Stimulated activated naive B cell treated with anti-CD40 and anti-IgM and Interleukin-4, amounts not matched to agents 10 μg/mL and 1 μg/mL and 100 μg/mL, for 72 hours (primary cell): ENCODE results near the gene MT1HL1.

Experiments
- ATAC-seq, 2 donors: fragments of 150-1000 bp; cut with Tn5 transposase; replicated peaks; 2 replicates each; pipeline ENCODE4 v1.10.0; 2021; ENCODE audit warnings: moderate library complexity in 1 of 2
- DNase-seq: peaks from one replicate; pipeline ENCODE4 v3.0.0; 2021
- H3K27ac Mint-ChIP-seq: one replicate; pipeline ENCODE4 v1.8.0; 2022; ENCODE audit warnings: mild to moderate bottlenecking, mixed read lengths
- H3K27me3 Mint-ChIP-seq, 2 donors: one replicate each; pipeline ENCODE4 v1.8.0; 2022; ENCODE audit warnings: mixed read lengths in 2 of 2
- H3K36me3 Mint-ChIP-seq, 2 donors: one replicate each; pipeline ENCODE4 v1.8.0; 2022; ENCODE audit warnings: mixed read lengths in 2 of 2, mild to moderate bottlenecking in 1 of 2
- H3K4me1 Mint-ChIP-seq, 2 donors: one replicate each; pipeline ENCODE4 v1.8.0; 2022; ENCODE audit warnings: mixed read lengths in 2 of 2, mild to moderate bottlenecking in 1 of 2
- H3K4me3 Mint-ChIP-seq, 2 donors: one replicate each; pipeline ENCODE4 v1.8.0; 2022; ENCODE audit warnings: mild to moderate bottlenecking in 2 of 2, mixed read lengths in 2 of 2, moderate library complexity in 1 of 2
- H3K9me3 Mint-ChIP-seq, 2 donors: one replicate each; pipeline ENCODE4 v1.8.0; 2022; ENCODE audit warnings: mixed read lengths in 2 of 2, mild to moderate bottlenecking in 1 of 2

The MT1HL1 gene

DNA sequence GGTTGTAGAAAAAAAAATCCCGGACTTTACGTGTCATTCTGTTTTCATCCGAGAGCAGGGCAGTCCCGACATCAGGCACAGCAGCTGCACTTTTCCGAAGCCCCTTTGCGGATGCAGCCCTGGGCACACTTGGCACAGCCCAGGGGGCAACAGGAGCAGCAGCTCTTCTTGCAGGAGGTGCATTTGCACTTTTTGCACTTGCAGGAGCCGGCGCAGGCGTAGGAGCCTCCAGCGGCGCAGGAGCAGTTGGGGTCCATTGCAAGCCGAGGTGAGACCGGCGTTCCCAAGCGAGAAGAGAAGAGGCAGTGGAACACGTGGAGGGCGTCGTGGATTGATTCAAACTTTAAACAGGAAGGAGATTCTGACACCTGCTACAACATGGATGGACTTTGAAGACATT lies at the start of gene MT1HL1:
MT1HL1 (minus strand) TSS at position 326 of the 400 bp plus-strand sequence; CDS start at position 257, 69 bp downstream.
- Mint-ChIP-seq H3K4me3 (no peak within 1 kb of the TSS), H3K9me3 (no peaks in the 10 kb centered on the region), H3K27me3 (peaks cover 0 to 6% of the 10 kb centered on the region in 2 donors), H3K27ac (no peak within 1 kb of the TSS), H3K36me3 (no peaks in the 10 kb centered on the region), H3K4me1 (no peaks in the 10 kb centered on the region)
- no peak for DNase-seq
- no peak for ATAC-seq

DNA sequence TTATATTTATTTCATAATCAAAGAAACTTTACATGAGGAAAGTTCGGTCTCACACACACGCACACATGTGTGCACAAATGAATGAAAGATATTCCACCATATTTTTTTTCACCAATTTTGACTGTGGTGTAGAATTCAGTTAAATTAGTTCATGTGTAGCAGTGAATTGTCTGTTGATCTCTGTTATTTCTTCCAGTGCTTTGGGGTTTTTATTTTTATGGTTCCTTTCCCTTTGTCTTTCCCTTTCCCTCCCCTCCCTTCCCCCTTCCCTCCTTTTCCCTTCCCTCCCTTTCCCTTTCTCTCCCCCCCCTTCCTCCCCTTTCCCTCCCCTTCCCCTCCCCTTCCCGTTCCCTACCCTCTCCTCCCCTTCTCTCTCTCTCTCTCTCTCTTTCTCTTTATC lies 46.7 kb upstream of the MT1HL1 start:
- H3K27ac Mint-ChIP-seq = no peak overlapping the region
- H3K9me3 Mint-ChIP-seq = no peaks in the 10 kb centered on the region
- H3K4me3 Mint-ChIP-seq = no peak overlapping the region
- no peaks in the 10 kb centered on the region for H3K36me3 Mint-ChIP-seq
- ATAC-seq (no peak), DNase-seq (no peak)
- H3K27me3 Mint-ChIP-seq = peaks cover 6 to 20% of the 10 kb centered on the region in 2 donors
- H3K4me1 Mint-ChIP-seq = no peaks in the 10 kb centered on the region

DNA sequence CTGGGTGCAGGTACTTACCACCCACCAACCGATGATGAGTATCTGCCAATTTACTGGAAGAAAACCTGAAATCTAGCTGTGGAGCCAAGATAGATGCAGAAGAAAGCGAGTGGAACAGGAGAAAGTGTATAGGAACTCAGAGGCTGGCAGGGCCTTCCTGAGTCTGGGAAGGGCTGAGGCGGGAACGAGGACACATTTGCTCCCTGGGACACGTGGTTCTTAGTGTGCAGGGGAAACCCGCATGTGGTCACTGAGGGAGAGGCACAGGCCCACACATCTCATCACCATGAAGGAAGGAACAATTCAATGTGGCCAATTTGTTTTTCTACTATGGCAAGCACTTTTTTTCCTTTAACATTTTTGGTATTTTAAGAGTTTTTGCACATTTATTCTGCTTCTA lies 45.9 kb upstream of the MT1HL1 start:
- Mint-ChIP-seq H3K36me3 (no peaks in the 10 kb centered on the region), H3K27me3 (peaks cover 9 to 21% of the 10 kb centered on the region in 2 donors), H3K9me3 (no peaks in the 10 kb centered on the region), H3K27ac (no peak overlapping the region), H3K4me3 (no peak overlapping the region), H3K4me1 (no peaks in the 10 kb centered on the region)
- ATAC-seq = no peak
- no peak for DNase-seq

DNA sequence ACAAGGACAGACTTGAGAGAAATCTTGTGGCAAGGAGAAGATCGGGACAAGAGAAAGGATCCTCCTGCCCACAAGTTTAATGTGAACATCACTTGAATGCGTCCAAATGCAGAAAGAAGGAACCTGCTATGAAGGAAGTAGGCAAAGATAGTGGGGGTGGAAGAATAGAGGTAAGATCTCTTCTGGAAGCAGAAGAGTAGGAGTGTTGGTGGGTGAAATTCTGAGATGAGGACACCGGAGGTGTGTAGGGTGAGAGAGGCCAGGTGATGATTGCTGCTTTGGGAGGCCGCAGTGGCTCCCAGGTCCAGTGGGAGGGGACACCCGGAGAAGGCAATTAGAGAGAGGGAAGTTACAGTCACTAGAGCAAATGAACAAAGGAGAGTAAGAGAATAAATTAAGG lies 44.6 kb upstream of the MT1HL1 start:
- Mint-ChIP-seq H3K4me3 (no peak overlapping the region), H3K9me3 (no peaks in the 10 kb centered on the region), H3K4me1 (no peaks in the 10 kb centered on the region), H3K27ac (no peak overlapping the region), H3K27me3 (peaks cover 14 to 20% of the 10 kb centered on the region in 2 donors), H3K36me3 (no peaks in the 10 kb centered on the region)
- DNase-seq (no peak), ATAC-seq (no peak)

DNA sequence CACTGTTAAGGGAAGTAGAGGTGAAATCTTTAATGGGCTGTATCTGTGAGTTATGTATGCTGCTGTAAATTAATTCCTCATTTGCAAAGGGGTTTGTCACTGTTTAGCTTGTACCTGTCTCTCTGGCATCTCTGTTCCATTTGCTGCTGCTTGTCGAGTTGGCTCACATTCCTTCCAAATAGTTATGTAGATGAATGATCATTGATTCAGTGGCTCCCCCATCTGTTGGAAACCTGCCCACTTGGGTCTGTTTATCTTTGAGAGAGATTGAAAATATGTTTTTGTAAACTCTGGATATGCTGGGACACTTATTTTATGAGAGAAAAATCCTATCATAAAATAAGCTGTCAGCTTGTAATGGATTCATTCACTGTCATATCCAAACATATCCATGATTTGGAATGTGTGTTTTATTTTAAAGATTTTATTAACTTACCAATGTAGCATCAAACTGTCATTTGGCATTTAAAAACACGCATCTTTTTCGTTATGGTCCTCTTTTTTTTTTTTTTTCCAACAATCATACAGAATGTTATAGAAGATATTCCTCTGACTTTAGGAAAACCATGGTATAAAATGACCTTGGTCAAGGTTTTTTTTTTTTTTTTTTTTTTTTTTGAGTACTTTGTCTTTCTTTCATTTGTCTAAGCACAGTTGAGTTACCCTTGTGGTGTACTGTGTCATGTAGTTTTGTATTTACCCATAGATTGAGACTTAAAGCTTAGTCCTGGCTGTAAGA lies 41.2 kb upstream of the MT1HL1 start:
- Mint-ChIP-seq H3K4me3 (no peak overlapping the region), H3K36me3 (no peaks in the 10 kb centered on the region), H3K27me3 (peaks cover 38 to 39% of the 10 kb centered on the region in 2 donors), H3K27ac (no peak overlapping the region), H3K9me3 (no peaks in the 10 kb centered on the region), H3K4me1 (peaks cover 6 to 14% of the 10 kb centered on the region in 2 donors)
- no peak for ATAC-seq
- DNase-seq = no peak

DNA sequence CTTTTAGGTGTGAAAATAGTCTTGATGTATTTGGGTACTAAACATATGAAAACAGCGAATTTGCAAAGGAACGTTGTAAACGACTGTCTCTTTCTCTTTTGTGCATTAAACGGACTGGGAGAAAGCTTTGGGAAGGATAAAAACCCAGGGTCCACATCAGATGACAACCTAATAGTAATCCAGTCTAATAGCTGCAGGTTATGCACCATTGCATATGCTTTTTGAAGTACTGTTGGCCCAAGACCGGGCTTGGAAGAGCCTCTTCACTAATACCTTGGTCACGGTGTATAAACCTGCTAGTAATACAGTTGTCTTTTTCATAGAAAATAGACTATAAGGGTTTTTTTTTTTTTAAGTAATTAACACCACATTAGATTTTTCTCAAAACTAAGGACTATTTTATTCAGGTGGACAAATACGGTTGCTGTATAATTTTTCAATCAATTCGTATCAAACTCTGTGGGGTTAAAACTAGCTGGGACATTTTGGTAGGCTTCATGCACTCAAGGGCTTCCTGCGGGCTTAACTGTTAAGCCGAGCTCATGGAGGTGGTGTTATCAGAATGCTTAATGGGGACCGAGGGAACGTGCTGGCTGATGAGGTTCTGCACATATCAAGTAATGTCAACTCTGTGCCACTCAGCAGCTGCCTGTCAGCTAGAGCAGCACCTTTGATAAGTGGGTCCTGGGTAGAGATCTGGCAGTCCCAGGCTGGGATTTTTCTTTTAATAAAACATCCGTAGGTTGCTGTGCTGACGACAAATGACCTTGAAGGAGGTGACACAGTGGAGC lies 39.8 kb upstream of the MT1HL1 start:
- H3K4me3 Mint-ChIP-seq = no peak overlapping the region
- H3K9me3 Mint-ChIP-seq = no peaks in the 10 kb centered on the region
- H3K27ac Mint-ChIP-seq = no peak overlapping the region
- DNase-seq (no peak), ATAC-seq (no peak)
- peaks cover 6 to 14% of the 10 kb centered on the region in 2 donors for H3K4me1 Mint-ChIP-seq
- H3K36me3 Mint-ChIP-seq = no peaks in the 10 kb centered on the region
- peaks cover 37 to 40% of the 10 kb centered on the region in 2 donors for H3K27me3 Mint-ChIP-seq

DNA sequence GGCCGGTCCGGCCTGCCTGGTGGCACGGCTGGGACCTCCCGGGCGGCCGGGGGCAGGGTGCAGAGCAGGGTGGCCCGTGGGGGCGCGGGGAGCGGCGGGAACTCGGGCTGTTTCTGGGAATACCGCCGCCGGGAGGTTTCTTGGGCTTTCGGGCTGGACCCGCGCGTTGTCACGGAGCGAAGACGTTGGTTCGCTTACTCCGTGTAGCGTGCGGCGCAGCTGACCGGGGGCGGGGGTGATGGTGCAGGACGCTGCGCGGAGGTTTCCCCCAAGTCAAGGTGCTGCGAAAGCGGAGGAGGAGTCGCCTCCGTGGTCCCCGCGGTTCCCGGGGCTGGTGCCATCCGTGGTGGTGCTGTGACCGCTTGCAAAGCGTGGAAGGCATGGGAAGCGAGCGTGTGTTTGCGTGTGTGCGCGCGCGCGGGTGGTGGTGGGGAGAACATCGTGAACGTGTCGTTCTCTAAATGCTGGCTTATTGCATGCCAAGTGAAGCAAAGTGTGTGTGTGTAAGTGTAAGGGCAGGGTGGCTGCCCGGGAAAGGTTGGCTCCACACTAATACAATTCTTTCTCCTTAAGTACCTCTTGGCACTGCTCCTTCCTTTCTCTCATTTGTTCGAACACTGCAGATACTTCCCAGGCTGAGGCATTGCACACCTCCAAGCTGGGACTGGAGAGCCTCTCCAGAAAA lies 38.8 kb upstream of the MT1HL1 start:
- no peaks in the 10 kb centered on the region for H3K9me3 Mint-ChIP-seq
- H3K27ac Mint-ChIP-seq = no peak overlapping the region
- DNase-seq (no peak), ATAC-seq (no peak)
- H3K4me3 Mint-ChIP-seq = peak overlapping the region; percentile 5 to 16
- H3K4me1 Mint-ChIP-seq = peaks cover 6 to 14% of the 10 kb centered on the region in 2 donors
- H3K27me3 Mint-ChIP-seq = peaks cover 37 to 40% of the 10 kb centered on the region in 2 donors
- H3K36me3 Mint-ChIP-seq = no peaks in the 10 kb centered on the region

DNA sequence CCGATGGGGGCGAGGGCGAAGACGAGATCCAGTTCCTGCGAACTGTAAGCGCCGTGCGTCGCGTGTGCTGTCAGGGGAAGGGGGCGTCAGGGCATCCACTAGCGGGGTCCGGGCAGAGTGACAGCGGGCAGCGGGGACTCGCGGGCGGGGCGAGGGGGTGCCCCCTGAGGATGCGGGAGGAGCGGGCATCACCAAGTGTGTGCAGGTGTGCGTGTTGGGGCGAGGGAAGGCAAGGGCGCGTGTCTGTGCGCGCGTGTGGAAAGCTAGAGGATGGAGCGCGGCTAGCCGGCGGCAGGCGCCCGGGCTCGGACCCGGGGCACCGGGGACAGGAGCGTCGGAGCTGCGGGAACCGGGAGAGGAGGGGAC lies 38.3 kb upstream of the MT1HL1 start:
- H3K9me3 Mint-ChIP-seq = no peaks in the 10 kb centered on the region
- ATAC-seq (no peak), DNase-seq (no peak)
- no peak overlapping the region for H3K4me3 Mint-ChIP-seq
- H3K4me1 Mint-ChIP-seq = peaks cover 6 to 14% of the 10 kb centered on the region in 2 donors
- no peaks in the 10 kb centered on the region for H3K36me3 Mint-ChIP-seq
- peaks cover 37 to 40% of the 10 kb centered on the region in 2 donors for H3K27me3 Mint-ChIP-seq
- no peak overlapping the region for H3K27ac Mint-ChIP-seq

DNA sequence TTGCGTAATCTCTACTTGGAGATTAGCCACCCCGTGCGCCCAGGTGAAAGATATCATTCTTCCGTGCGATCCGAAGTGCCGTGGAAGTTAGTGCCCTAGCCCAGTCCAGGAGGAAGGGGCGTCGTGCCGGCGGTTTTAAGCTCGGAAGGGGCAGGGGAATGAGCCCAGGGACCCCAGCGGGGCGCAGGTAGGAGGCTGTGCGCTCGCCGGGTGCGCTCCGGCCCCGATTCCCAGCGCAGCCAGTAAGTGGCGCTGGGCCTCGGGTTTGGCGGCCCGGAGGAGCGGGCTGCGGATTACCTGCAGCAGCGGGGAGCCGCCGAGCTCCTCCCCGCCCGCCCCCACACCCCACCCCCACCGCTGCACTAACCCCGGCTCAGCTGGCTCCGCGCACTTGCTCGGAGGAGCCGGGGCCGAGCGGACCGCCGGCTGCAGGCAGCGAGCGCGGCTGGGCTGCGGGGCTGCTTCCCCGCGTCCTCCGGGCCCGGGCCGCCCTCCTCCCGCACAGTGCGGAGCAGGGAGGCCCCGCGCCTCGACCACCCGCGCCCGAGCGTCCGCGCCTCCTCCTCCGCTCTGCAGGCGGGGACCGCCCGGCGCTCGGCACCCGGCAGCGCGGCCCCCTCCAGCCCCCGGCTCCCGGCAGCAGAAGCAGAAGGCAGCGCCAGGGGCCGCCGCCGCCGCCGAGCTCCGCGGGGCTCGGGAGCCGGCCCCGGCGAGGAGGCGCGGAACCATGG lies 37.7 kb upstream of the MT1HL1 start, which contains the start of gene RYR2:
RYR2 (plus strand) TSS at position 390 of the 731 bp plus-strand sequence; CDS start at position 728, 338 bp downstream.
- peak within 1 kb of the TSS; percentile 32 to 43 for H3K4me3 Mint-ChIP-seq
- DNase-seq (no peak), ATAC-seq (no peak)
- peaks cover 6 to 14% of the 10 kb centered on the region in 2 donors for H3K4me1 Mint-ChIP-seq
- H3K27me3 Mint-ChIP-seq = peaks cover 37 to 40% of the 10 kb centered on the region in 2 donors
- H3K27ac Mint-ChIP-seq = peak within 1 kb of the TSS; percentile 86
- H3K36me3 Mint-ChIP-seq = no peaks in the 10 kb centered on the region
- no peaks in the 10 kb centered on the region for H3K9me3 Mint-ChIP-seq

DNA sequence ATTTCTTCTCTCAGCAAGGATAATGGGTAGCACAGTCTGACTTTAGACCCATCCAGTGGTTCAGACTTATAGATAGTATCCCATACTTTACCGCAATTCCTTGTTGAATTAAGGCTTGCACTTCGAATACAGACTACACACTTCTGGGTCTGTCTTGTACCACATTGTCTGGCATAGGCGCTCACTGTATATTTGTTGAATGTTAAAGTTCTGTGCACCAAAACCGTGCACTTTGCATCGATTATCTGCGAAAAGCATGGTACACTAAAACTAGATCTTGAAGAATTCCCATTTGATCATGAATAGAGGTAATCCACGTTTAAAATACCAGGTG lies 37.2 kb upstream of the MT1HL1 start:
- Mint-ChIP-seq H3K4me3 (peak overlapping the region; percentile 32 to 43), H3K27me3 (peaks cover 37 to 40% of the 10 kb centered on the region in 2 donors), H3K9me3 (no peaks in the 10 kb centered on the region)

DNA sequence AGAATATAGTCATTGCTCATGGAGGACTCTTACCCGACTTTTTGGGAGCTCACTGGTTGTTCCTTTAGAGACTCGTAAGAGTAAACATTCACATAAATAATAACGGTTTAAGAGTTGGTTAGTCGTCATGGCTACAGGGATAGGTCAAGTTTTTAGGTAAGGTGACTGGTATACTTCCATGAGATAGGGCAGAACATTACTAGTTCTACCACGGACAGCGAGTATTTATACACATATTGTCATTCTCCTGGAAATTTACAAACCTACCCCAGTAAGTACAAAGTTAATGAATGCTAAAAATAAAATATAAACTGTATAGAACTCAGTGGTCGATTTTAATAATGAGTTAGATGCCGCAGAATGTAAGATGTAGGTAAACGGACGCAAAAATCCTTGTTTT lies 36.6 kb upstream of the MT1HL1 start:
- ATAC-seq (no peak), DNase-seq (no peak)
- peaks cover 6 to 14% of the 10 kb centered on the region in 2 donors for H3K4me1 Mint-ChIP-seq
- no peaks in the 10 kb centered on the region for H3K9me3 Mint-ChIP-seq
- no peaks in the 10 kb centered on the region for H3K36me3 Mint-ChIP-seq
- no peak overlapping the region for H3K4me3 Mint-ChIP-seq
- H3K27ac Mint-ChIP-seq = no peak overlapping the region
- peaks cover 37 to 40% of the 10 kb centered on the region in 2 donors for H3K27me3 Mint-ChIP-seq

More for the DNA sequence above, 37.2 kb upstream of the MT1HL1 start:
- DNase-seq = no peak
- H3K27ac Mint-ChIP-seq = peak overlapping the region; percentile 86
- H3K36me3 Mint-ChIP-seq = no peaks in the 10 kb centered on the region
- peaks cover 6 to 14% of the 10 kb centered on the region in 2 donors for H3K4me1 Mint-ChIP-seq
- no peak for ATAC-seq

DNA sequence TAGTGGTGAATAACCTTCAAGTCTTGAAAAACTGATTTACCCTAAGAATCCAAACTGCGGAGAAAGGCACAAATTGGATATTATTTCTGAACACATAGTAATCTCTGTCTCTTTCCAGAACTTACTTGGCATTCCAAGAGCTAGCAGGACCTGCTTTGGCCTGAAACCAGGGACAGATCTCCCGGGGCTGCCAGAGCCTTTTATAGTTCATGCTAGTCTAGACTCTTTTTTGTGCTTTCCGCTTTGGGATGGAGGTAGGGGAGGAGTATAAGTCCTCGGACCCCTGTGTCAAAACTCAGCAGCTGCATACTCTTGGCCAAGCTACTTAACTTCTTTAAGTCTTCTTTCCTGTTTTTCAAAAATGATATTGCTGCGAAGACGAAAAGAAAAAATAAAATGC lies 34.0 kb upstream of the MT1HL1 start:
- Mint-ChIP-seq H3K9me3 (no peaks in the 10 kb centered on the region), H3K4me1 (peaks cover 3 to 9% of the 10 kb centered on the region in 2 donors), H3K4me3 (no peak overlapping the region), H3K36me3 (no peaks in the 10 kb centered on the region), H3K27me3 (peaks cover 24 to 26% of the 10 kb centered on the region in 2 donors), H3K27ac (no peak overlapping the region)
- ATAC-seq = no peak
- DNase-seq = no peak

DNA sequence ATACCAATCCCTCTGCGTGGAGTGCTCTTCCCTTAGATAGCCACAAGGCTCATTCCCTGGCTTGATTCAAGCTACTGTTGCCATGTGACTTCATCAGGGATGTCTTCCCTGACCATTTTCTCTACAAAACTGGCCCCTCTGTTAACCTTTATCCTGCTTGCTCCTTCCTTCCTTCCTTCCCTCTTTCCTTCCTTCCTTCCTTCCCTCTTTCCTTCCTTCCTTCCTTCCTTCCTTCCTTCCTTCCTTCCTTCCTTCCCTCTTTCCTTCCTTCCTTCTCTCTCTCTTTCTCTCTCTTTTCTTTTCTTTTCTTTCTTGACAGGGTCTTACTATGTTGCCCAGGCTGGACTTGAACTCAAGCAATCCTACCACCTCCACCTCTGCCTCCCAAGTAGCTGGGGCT lies 31.5 kb upstream of the MT1HL1 start:
- H3K4me3 Mint-ChIP-seq = no peak overlapping the region
- DNase-seq = no peak

DNA sequence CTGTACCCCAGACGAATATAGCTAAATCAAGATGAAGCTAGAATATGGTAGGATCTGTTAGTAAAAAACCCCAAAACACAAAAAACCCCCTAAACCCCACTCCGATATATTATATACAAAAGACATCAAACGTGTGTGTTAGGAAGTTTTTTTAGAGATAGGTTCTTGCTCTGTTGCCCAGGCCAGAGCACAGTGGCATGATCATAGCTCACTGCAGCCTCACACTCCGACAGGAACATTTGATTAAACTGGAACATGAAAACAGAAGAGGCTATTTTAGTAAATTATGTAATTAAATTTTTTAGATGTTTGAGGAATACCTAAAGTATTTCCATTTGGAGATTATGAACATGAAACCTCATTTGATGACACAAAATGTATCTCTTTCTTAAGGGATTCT lies 29.6 kb upstream of the MT1HL1 start:
- Mint-ChIP-seq H3K27me3 (peaks cover 6 to 13% of the 10 kb centered on the region in 2 donors), H3K4me1 (no peaks in the 10 kb centered on the region), H3K9me3 (peaks cover 4 to 6% of the 10 kb centered on the region in 2 donors), H3K27ac (no peak overlapping the region), H3K36me3 (no peaks in the 10 kb centered on the region), H3K4me3 (no peak overlapping the region)
- DNase-seq (no peak), ATAC-seq (no peak)

More for the DNA sequence above, 31.5 kb upstream of the MT1HL1 start:
- Mint-ChIP-seq H3K4me1 (no peaks in the 10 kb centered on the region), H3K9me3 (peaks cover 0 to 2% of the 10 kb centered on the region in 2 donors), H3K36me3 (no peaks in the 10 kb centered on the region), H3K27me3 (peaks cover 5 to 6% of the 10 kb centered on the region in 2 donors), H3K27ac (no peak overlapping the region)
- ATAC-seq = no peak
